Glomerular visceral epithelial cell (primary cell): ENCODE results near the gene RTCB.
"Not testable (repeated sequence)": the region's sequence is repeated elsewhere in the genome, so short reads cannot be mapped to it uniquely, and the experiment has no call there.

Experiments used
- DNase-seq: peaks from one replicate; pipeline ENCODE4 v3.0.0-alpha.2; 2016; ENCODE audit errors: extremely low spot score

The RTCB gene

GRCh38 chr22:32389685-32390084 lies 22.4 kb downstream of the RTCB start:
- DNase-seq: no peak

- no peak for DNase-seq
These were observed 26.4 kb downstream of the RTCB start for GRCh38 chr22:32385681-32386080.

- DNase-seq: peak; percentile 1
These were observed 31.1 kb downstream of the RTCB start for GRCh38 chr22:32380991-32381390.

- DNase-seq: peak; percentile 25
These were observed 33.3 kb downstream of the RTCB start for GRCh38 chr22:32378707-32379272.

- DNase-seq: no peak
These were observed 35.4 kb downstream of the RTCB start for GRCh38 chr22:32376681-32377080.

- no peak for DNase-seq
These were observed 36.2 kb downstream of the RTCB start for GRCh38 chr22:32375678-32376450.

- DNase-seq: no peak
These were observed 47.8 kb downstream of the RTCB start for GRCh38 chr22:32364210-32364609.

- no peak for DNase-seq
These were observed 50.8 kb downstream of the RTCB start for GRCh38 chr22:32361257-32361656.

- DNase-seq: not testable (repeated sequence)
These were observed 52.0 kb downstream of the RTCB start for GRCh38 chr22:32360096-32360495.

- not testable (repeated sequence) for DNase-seq
These were observed 54.5 kb downstream of the RTCB start, which contains the start of gene RFPL3 for GRCh38 chr22:32357567-32357966. Gene RFPL3, plus strand, starts transcription at chr22:32357867. Its CDS starts 205 bp downstream, at chr22:32358072.

GRCh38 chr22:32355760-32356159 lies 56.3 kb downstream of the RTCB start:
- no peak for DNase-seq

- no peak for DNase-seq
These were observed 57.4 kb downstream of the RTCB start for GRCh38 chr22:32354360-32355351.

- no peak for DNase-seq
These were observed 58.2 kb downstream of the RTCB start for GRCh38 chr22:32353840-32354239.

GRCh38 chr22:32353292-32353691 lies 58.8 kb downstream of the RTCB start:
- DNase-seq: no peak

- no peak for DNase-seq
These were observed 59.4 kb downstream of the RTCB start for GRCh38 chr22:32352681-32353080.

GRCh38 chr22:32351875-32352274 lies 60.2 kb downstream of the RTCB start:
- DNase-seq: not testable (repeated sequence)

GRCh38 chr22:32348031-32348611 lies 63.9 kb downstream of the RTCB start:
- no peak for DNase-seq

- DNase-seq: no peak
These were observed 68.1 kb downstream of the RTCB start for GRCh38 chr22:32343941-32344340.

- no peak for DNase-seq
These were observed 69.1 kb downstream of the RTCB start for GRCh38 chr22:32342977-32343376.

GRCh38 chr22:32341122-32341740 lies 70.8 kb downstream of the RTCB start:
- peak; percentile 58 for DNase-seq

GRCh38 chr22:32340411-32340810 lies 71.6 kb downstream of the RTCB start:
- DNase-seq: no peak
